ENCODE data around the gene DTWD1. TPM values are rescaled to one million over a fixed set of nuclear protein-coding genes. Genes with fewer than 3 reads are reported as not detected.

DTWD1 gene, protein sequence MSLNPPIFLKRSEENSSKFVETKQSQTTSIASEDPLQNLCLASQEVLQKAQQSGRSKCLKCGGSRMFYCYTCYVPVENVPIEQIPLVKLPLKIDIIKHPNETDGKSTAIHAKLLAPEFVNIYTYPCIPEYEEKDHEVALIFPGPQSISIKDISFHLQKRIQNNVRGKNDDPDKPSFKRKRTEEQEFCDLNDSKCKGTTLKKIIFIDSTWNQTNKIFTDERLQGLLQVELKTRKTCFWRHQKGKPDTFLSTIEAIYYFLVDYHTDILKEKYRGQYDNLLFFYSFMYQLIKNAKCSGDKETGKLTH
- total RNA-seq: 8.4 and 11.8 TPM in 2 replicates

DNA sequence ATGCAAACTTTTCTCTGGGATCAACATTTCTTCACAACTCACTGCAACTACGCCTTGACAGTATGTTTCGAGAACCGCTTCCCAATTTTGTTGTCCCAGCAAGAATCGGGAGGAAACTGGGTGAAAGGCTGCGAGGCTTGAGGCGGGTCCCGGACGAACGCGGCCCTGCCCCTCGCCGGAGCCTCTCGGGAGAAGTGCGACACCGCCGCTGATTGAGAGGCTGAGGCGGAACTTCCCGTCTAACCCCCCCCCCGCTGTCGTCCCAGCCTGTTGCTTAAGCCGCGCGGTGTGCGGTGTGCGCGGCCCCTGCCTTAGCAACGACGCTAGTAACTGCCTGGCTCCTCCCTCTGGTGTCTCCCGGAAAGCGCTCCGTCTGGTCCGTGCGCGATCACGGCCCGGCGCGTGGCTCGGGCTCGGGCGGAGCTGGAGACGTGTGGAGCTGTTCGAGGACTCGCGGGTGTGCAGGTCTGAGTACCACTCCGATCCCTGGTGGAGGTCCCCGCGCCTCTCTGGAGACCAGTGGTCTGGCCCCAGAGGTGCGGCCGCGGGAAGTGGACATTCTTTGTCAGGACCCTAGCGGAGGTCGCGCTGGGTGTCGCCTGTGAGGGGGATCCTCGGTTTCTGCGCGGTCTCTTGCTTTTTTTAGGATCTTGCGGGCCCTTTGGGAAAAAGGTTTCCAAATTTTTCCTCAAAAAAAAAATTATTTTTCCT lies at the start of gene DTWD1, which contains the start of gene FAM227B:
TSS of gene DTWD1 (plus strand) at position 391 of the 711 bp plus-strand sequence. CDS start 4,120 bp downstream, outside the sequence.
TSS of gene FAM227B (minus strand) at position 161 of the 711 bp plus-strand sequence. CDS start 5,647 bp downstream, outside the sequence.

Other genes starting within 250 kb of the DTWD1 start
- gene FGF7, start 197.8 kb upstream of the DTWD1 start, total RNA-seq: 0.54 and 0.79 TPM in 2 replicates
- 3.6 and 8.6 TPM in 2 replicates for gene FAM227B, start 230 bp upstream of the DTWD1 start, total RNA-seq